ENCODE data around the gene TMEM11.

The TMEM11 gene

GRCh38 chr17:21157586-21158370 lies 56.2 kb downstream of the TMEM11 start:
- DNase-seq = no peak

- DNase-seq = no peak
Measured at GRCh38 chr17:21152731-21153130, 61.2 kb downstream of the TMEM11 start.

DNA sequence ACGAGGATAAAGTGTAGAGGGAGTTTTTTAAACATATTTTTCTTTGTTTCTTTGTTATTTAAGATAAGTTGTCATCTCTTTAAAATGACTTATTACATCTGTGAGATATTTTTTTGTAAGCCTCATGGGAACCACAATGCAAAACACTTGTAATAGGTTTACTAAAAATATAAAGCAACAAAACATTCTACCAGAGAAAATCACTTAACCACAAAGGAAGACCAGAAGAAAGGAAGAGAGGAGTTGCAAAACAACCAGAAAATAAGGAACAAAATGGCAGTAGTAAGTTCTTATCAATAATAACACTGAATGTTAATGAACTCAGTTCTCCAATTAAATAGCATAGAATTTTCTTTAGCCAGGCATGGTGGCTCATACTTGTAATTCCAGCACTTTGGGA lies 64.3 kb downstream of the TMEM11 start:
- no peak for DNase-seq

All from activated effector memory CD4-positive, alpha-beta T cell treated with Interleukin-2 at 50 U/mL for 16 hours (primary cell).